HG03045 (cell line): ENCODE results near the gene HMCN2.

Source experiments
- ATAC-seq: cut with Tn5 transposase; IDR thresholded peaks from one replicate; pipeline ENCODE4 v1.9.1; 2021; ENCODE audit warnings: mild to moderate bottlenecking, moderate library complexity; ENCODE audit not compliant: unreplicated experiment

The HMCN2 gene

GRCh38 chr9:130463763-130464745 lies 198.5 kb downstream of the HMCN2 start:
- ATAC-seq: no peak

- ATAC-seq: no peak
Measured at GRCh38 chr9:130465383-130466096, 200.0 kb downstream of the HMCN2 start.

DNA sequence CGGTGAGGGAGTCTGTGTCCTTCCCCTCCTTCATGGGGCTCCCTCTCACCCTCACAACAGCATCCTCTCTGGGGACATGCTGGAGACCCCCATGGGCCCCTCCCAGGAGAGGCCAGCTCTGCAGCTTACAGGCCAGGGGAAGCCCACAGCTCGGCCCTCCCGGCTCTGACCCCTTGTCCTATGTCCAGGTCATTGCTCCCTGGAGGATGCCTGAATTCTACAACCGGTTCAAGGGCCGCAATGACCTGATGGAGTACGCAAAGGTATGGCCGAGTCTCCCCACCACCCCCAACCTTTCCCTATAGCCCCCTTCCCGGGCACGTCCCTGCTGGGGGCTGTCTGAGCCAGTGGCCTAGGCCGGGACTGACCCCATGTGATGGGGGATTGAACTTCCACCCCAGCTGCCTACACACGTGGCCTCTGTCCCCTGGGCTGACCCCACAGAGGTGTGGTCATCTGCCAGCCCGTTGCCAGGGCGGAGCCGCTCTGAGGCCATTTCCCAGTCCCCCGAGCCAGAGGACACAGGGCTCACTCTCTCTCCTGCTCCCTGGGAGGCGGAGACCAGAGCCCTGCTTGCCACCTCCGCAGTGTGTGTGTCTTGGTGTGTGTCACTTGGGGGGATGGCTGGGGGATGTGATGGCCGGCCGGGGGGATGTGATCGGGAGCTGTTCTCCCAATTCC lies 201.1 kb downstream of the HMCN2 start:
- no peak for ATAC-seq

- ATAC-seq: no peak
Measured at GRCh38 chr9:130467316-130467715, 201.8 kb downstream of the HMCN2 start.

- ATAC-seq: no peak
Measured at GRCh38 chr9:130468566-130468965, 203.0 kb downstream of the HMCN2 start.

GRCh38 chr9:130470269-130470668 lies 204.7 kb downstream of the HMCN2 start:
- no peak for ATAC-seq

GRCh38 chr9:130470950-130471349 lies 205.4 kb downstream of the HMCN2 start:
- ATAC-seq: no peak

DNA sequence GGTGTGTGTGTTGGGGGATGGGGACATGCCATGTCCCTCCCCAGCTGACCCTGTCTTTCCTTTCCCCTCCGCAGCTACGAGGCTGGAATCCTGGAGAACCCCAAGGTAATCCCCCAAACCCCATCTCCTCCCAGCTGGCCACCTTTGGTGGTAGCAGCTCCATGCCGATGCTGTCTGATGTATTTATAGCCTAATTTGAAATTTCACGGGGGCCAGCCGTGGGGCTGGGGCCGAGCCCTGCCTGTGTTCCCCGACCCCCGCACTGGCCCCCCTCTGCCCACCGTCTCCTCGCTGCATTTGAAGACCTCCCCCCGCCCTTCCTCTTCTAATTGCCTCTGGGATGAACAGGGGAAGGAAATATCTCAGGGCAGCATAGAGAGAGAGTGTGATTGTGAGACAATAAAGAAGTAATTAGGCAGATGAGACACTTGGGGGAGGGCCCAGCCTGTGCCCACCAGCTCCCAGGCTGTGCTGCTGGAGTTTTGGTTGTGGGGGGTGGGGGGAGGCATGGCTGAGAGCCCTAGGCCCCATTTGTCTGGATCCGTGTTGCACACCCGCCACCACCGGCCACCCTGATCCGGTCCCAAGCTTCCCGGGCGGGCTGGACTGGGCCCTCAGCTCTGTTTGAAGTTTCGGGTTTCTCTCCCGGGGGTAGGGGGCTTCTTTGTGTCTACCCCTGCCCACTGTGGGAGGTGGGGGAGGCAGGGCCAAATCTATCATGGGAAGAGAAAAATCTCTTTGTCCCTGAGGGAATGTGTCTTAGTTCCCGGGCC lies 206.0 kb downstream of the HMCN2 start:
- ATAC-seq: no peak

- no peak for ATAC-seq
Measured at GRCh38 chr9:130472184-130472705, 206.7 kb downstream of the HMCN2 start.

- ATAC-seq: no peak
Measured at GRCh38 chr9:130473009-130473408, 207.4 kb downstream of the HMCN2 start.

GRCh38 chr9:130473566-130473965 lies 208.0 kb downstream of the HMCN2 start:
- ATAC-seq: no peak

DNA sequence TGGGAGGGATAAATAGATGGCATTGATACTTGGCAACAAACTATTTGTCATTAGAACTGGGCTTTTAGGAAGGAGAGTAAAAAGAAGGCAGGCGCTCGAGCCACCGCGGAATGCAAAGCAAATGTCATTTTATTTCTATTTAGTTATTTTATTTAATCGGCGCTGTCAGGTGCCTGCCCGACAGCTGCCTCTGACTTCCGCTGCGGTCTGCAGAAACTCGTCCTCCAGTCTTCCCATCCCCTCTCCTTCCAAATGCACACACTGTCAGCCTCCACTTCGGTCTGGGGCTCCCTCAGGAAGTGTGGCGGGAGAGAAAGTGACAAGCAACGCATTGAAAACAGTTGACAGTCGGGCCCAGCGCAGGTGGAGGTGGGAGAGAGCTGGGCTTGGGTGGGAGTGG lies 208.5 kb downstream of the HMCN2 start:
- ATAC-seq: no peak

- ATAC-seq: no peak
Measured at GRCh38 chr9:130476151-130476730, 210.7 kb downstream of the HMCN2 start.

DNA sequence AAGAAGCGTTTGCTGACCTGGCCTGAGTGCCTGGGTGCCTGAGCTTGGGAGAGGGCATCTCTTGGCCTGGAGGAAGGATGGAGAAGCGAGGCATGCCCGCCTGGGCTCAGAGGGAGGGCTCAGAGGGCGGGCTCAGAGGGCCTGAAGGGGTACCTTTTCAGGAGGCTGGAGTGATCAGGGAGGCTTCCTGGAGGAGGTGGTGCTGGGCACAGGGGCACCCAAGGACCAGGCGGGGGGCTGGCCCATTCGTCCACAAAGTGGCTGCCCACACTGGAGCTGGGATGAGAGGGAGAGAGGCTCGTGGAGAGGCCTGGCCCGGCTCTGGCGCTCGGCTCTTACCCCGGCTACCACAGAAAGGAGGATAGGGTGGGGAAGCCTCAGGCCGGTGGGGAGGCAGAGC lies 212.0 kb downstream of the HMCN2 start:
- no peak for ATAC-seq

DNA sequence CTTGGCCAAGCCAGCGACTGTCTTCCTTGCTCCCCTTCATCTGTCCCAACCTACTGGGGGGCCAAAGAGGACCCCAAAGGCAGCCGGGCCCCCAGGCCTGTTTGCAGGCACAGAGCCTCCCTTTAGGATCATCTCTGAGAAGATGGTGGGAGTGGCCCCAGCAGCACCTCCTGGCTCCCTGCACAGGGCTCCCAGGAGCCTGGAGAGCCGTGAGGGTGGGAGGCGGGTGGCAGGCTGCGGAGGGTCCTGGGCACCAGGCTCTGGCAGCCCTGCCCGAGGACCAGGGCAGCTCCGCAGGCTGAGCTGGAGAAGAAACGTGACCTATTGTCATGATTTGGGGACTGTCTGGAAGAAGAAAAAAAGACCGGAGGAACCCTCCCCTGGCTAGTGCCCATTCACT lies 212.6 kb downstream of the HMCN2 start:
- ATAC-seq: no peak

DNA sequence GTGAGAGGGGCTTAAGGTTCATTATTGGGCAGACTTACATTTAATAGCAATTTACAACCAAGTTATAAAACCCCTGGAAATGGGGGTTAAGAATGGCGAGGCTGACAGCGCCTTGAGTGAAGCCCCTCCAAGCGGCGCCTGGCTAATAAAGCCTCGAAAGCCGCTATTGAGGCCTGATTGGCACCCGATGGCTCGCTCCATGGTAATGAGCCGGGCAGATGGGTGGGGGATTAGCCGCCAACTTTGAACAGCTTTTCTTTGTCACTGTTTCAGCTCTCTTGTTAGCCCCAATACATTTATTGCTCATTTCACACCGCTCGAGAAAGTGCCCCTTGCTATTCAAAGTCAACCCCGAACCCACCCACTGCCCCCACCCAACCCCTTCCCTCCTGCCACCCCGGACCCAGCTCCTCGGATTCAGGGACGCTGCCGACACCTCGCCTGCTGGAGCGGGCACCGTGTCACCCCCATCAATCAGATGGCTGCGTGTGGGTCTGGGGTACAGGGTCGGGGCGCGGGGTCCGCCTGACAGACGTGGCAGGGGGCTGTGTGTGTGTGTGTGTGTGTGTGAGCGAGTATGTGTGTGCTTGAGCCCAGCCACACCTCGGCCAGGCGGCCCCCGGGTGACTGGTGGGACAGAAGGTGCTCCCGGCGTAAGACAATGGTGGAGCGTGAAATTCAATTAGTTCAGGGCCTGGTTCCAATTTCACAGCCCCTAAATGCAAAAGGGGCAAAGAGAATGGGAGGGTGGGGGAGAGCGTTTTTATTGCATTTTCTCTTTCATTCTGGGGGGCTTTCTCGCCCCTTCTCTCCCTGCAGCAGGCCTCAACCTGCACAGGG lies 213.4 kb downstream of the HMCN2 start:
- no peak for ATAC-seq

DNA sequence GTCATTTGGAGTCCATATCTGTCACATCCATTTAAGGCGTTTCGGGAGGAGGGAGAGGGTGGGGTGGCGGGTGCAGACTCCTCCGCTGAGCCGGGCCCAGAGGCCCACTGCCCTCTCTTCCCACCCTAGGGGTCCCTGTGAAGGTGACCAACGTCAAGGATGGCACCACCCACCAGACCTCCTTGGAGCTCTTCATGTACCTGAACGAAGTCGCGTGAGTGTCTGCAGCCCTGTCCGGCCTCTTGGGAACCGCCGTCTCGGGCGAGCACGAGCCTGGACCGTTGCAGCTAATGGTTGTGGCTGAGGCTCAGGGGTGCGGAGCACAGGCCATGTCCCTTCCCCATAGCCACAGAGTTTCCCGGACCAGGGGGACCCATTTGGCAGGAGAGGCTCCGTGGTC lies 214.0 kb downstream of the HMCN2 start:
- ATAC-seq: no peak

DNA sequence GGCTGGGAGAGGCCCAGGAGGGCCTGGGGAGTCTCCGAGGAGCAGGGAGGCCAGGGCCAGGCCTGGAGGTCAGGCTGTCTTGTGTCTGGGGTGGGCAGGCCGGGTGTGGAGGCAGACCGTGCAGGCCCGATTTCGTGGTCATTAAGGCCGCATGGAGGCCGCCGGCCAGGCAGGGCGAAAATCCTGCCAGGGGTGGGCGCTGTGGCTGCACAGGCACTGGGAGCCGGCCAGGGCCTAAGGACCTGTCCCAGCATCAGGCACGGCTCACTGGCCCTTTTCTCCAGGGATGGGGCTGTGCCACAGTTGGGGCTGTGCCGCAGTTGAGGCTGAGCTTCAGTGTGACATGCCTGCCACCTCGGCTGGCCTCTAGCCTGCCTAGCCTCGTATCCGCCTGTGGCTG lies 215.1 kb downstream of the HMCN2 start:
- ATAC-seq: no peak

GRCh38 chr9:130482463-130482862 lies 216.9 kb downstream of the HMCN2 start:
- ATAC-seq: no peak
